Measurements from ENCODE around the gene PCCA.

The PCCA gene

DNA sequence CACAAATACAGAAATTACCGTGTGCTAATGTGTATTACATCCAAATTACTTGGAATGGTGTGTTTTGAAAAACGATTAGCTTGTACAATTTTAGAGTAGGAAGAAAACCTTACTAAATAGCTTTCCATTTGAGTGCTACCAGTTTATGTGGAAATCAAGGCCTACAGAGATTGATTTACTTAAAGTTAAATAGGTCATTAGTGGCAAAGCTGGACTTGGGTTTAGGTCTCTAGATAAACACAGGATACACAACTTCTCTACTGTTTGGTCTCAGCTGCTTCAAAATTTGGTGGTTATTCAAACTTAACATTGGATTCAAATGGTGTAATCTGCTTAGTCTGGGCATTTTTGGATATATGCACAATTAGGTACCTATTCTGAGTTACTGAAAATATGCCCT lies 21.4 kb downstream of the PCCA start:
- H3K36me3 ChIP-seq (ENCODE audit: insufficient read depth, insufficient read length, low read length): peaks cover 12% of the 10 kb centered on the region
- TF ChIP-seq YY1 (IDR thresholded peaks at IDR 0.05; ENCODE audit: insufficient read depth, insufficient read length): no peak
- TF ChIP-seq ZNF274 (IDR thresholded peaks at IDR 0.05; ENCODE audit: low read depth, low read length): no peak
- TF ChIP-seq SUZ12 (IDR thresholded peaks at IDR 0.05; ENCODE audit: extremely low read depth, insufficient read depth, insufficient read length): no peak
- no peak overlapping the region for H3K4me3 ChIP-seq (ENCODE audit: insufficient read length, low read depth)
- DNase-seq (ENCODE audit: low read depth, low spot score): no peak
- H3K4me1 ChIP-seq (ENCODE audit: insufficient read depth, insufficient read length): no peaks in the 10 kb centered on the region
- H3K9ac ChIP-seq (ENCODE audit: insufficient read length, low read depth): no peak overlapping the region
- no peaks in the 10 kb centered on the region for H3K9me3 ChIP-seq (ENCODE audit: insufficient read depth, low read length)
- no peaks in the 10 kb centered on the region for H3K27me3 ChIP-seq (ENCODE audit: insufficient read depth, insufficient read length)

DNA sequence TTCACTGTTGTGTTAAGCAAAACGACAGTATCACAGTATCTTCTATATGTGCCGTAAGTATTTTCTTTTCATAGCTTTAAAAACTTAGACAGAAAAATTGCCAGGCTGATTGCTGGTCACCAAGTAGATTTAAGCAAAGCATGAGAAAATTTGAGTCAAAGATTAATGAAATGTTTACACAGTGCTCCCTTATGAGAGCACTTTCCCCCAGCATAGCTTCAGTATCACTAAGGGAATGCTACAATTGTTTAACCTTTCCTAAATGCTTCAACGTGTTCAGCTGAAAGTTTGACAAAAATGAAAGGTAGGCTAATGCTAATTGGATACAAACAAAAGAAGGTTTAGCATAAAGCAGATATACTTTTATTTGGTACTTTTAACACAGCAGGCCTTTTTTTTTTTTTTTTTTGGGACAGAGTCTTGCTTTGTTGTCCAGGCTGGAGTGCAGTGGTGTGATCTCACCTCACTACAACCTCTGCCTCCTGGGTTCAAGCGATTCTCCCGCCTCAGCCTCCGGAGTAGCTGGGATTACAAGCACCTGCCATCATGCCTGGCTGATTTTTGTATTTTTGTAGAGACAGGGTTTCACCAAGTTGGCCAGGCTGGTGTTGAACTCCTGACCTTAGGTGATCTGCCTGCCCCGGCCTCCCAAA lies 23.4 kb downstream of the PCCA start:
- Histone ChIP-seq H3K4me3 (ENCODE audit: insufficient read length, low read depth) (no peak overlapping the region), H3K9ac (ENCODE audit: insufficient read length, low read depth) (no peak overlapping the region), H3K27me3 (ENCODE audit: insufficient read depth, insufficient read length) (no peaks in the 10 kb centered on the region), H3K36me3 (ENCODE audit: insufficient read depth, insufficient read length, low read length) (peaks cover 9% of the 10 kb centered on the region), H3K4me1 (ENCODE audit: insufficient read depth, insufficient read length) (no peaks in the 10 kb centered on the region), H3K9me3 (ENCODE audit: insufficient read depth, low read length) (no peaks in the 10 kb centered on the region)
- no peak for DNase-seq (ENCODE audit: low read depth, low spot score)
- TF ChIP-seq ZNF274 (IDR thresholded peaks at IDR 0.05; ENCODE audit: low read depth, low read length) (no peak), YY1 (IDR thresholded peaks at IDR 0.05; ENCODE audit: insufficient read depth, insufficient read length) (no peak), SUZ12 (IDR thresholded peaks at IDR 0.05; ENCODE audit: extremely low read depth, insufficient read depth, insufficient read length) (no peak)

DNA sequence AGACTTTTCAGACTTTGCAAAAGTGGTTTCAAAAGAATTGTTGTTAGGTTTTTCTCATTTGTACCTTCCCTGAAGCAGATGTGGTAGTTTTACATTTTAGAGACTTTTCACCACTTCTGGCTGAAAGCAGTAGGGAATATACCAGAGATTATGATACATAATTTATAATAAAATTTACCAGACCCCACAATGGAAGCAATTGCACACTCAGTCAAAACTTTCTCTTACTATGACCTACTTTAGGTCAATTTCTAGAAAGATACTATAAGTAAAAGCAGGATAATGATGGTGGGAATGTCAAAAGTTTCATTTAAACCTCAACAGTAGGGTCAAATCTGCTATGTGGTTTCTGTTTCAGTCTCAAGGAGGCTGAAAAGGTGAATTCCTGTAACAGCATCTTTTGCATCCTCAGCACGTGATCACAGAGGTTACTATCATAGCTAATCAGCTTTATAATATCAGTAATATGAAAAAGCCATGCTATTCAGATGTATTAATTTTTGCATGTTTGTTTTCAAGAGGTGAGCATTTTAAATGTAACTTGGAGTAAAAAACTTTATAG lies 26.9 kb downstream of the PCCA start:
- TF ChIP-seq YY1 (IDR thresholded peaks at IDR 0.05; ENCODE audit: insufficient read depth, insufficient read length): no peak
- no peak for TF ChIP-seq ZNF274 (IDR thresholded peaks at IDR 0.05; ENCODE audit: low read depth, low read length)
- no peak for TF ChIP-seq SUZ12 (IDR thresholded peaks at IDR 0.05; ENCODE audit: extremely low read depth, insufficient read depth, insufficient read length)
- DNase-seq (ENCODE audit: low read depth, low spot score): no peak
- Histone ChIP-seq H3K4me3 (ENCODE audit: insufficient read length, low read depth) (no peak overlapping the region), H3K9ac (ENCODE audit: insufficient read length, low read depth) (no peak overlapping the region), H3K9me3 (ENCODE audit: insufficient read depth, low read length) (no peaks in the 10 kb centered on the region), H3K4me1 (ENCODE audit: insufficient read depth, insufficient read length) (no peaks in the 10 kb centered on the region), H3K36me3 (ENCODE audit: insufficient read depth, insufficient read length, low read length) (peaks cover 9% of the 10 kb centered on the region), H3K27me3 (ENCODE audit: insufficient read depth, insufficient read length) (no peaks in the 10 kb centered on the region)

DNA sequence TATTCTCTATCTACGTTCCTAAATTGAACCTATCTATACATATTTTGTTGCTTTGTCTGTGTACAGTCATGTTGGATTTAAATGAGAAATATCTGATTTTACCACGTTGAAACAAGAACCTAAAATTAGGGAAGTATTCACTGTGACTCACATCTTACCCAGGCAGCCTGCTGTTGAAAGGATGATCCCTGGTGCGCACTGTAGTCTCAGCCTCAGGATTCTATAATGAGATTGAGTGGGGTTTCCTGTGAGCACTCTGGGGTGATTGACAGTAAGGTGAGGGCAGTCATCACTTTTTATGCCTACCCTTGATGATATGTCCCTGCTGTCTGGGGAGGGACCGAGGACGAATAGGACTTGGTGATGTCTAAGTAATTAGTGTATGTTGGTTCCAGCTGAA lies 35.4 kb downstream of the PCCA start:
- Histone ChIP-seq H3K9me3 (ENCODE audit: insufficient read depth, low read length) (peaks cover 8% of the 10 kb centered on the region; the same call in 1 of the 2 replicates), H3K27me3 (ENCODE audit: insufficient read depth, insufficient read length) (no peaks in the 10 kb centered on the region), H3K4me3 (ENCODE audit: insufficient read length, low read depth) (no peak overlapping the region), H3K36me3 (ENCODE audit: insufficient read depth, insufficient read length, low read length) (no peaks in the 10 kb centered on the region), H3K4me1 (ENCODE audit: insufficient read depth, insufficient read length) (no peaks in the 10 kb centered on the region), H3K9ac (ENCODE audit: insufficient read length, low read depth) (no peak overlapping the region)
- TF ChIP-seq ZNF274 (IDR thresholded peaks at IDR 0.05; ENCODE audit: low read depth, low read length): no peak
- DNase-seq (ENCODE audit: low read depth, low spot score): no peak

DNA sequence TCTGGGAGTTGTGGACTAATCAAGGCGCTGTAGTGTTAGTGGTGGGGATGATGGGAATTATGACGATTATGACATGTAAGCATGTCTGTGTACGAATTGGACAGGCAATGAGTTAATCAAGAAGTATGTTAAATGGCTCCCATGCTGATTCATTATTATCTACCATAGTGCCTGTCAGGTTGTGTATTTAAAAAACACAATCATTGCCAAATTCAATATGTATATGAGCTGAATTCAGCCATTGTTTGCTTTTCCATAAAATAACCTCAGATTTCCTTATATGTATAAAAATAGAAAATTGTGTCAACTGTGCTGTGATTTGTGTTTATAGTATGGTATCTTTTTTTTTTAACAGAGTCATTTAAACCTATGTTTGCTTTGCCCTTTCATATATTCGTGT lies 37.1 kb downstream of the PCCA start:
- no peak for DNase-seq (ENCODE audit: low read depth, low spot score)
- Histone ChIP-seq H3K27me3 (ENCODE audit: insufficient read depth, insufficient read length) (no peaks in the 10 kb centered on the region), H3K9ac (ENCODE audit: insufficient read length, low read depth) (no peak overlapping the region), H3K9me3 (ENCODE audit: insufficient read depth, low read length) (peaks cover 8% of the 10 kb centered on the region; the same call in 1 of the 2 replicates), H3K4me3 (ENCODE audit: insufficient read length, low read depth) (no peak overlapping the region), H3K4me1 (ENCODE audit: insufficient read depth, insufficient read length) (no peaks in the 10 kb centered on the region), H3K36me3 (ENCODE audit: insufficient read depth, insufficient read length, low read length) (no peaks in the 10 kb centered on the region)
- no peak for TF ChIP-seq ZNF274 (IDR thresholded peaks at IDR 0.05; ENCODE audit: low read depth, low read length)

DNA sequence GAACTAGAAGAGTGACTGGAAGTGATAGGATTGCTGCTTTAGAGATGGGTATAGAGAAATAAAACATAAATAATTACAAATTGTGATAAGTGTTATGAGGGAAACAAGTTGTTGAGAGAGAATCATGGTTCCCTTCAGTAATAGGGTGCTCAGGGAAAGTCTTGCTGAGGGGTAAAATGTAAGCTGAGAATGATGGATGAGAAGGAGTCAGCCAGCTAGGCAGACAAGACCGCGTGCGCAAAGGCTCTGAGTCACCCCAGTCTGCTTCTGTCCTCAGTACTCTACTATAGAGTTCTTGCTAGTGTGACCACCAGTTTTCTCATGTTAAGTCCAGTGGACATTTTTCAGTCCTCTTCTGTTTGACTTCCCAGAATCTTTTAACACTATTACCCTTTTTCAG lies 39.5 kb downstream of the PCCA start:
- H3K36me3 ChIP-seq (ENCODE audit: insufficient read depth, insufficient read length, low read length): no peaks in the 10 kb centered on the region
- H3K27me3 ChIP-seq (ENCODE audit: insufficient read depth, insufficient read length): no peaks in the 10 kb centered on the region
- DNase-seq (ENCODE audit: low read depth, low spot score): no peak
- no peaks in the 10 kb centered on the region for H3K4me1 ChIP-seq (ENCODE audit: insufficient read depth, insufficient read length)
- no peak overlapping the region for H3K9ac ChIP-seq (ENCODE audit: insufficient read length, low read depth)
- no peaks in the 10 kb centered on the region for H3K9me3 ChIP-seq (ENCODE audit: insufficient read depth, low read length)
- no peak overlapping the region for H3K4me3 ChIP-seq (ENCODE audit: insufficient read length, low read depth)
- TF ChIP-seq YY1 (IDR thresholded peaks at IDR 0.05; ENCODE audit: insufficient read depth, insufficient read length) (no peak), SUZ12 (IDR thresholded peaks at IDR 0.05; ENCODE audit: extremely low read depth, insufficient read depth, insufficient read length) (no peak), ZNF274 (IDR thresholded peaks at IDR 0.05; ENCODE audit: low read depth, low read length) (no peak)

DNA sequence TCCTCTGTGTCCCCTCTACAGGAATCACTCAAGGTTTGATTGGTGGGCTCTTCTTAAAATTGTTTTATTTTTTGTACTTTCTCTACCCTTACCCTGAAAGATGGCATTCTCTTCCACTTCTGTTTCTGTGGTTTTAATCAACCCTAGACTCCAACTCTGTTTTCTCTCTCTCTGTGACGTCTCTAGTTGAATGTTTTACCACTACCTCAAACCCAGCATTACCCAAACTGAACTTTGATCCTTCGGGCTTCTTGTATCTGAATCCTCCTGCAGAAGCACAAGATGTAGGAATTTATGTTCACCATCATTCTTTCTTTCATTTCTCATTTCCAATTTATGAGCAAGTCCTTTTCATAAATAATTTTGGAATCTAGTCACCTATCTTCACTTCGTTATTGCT lies 39.9 kb downstream of the PCCA start:
- H3K4me1 ChIP-seq (ENCODE audit: insufficient read depth, insufficient read length): no peaks in the 10 kb centered on the region
- TF ChIP-seq ZNF274 (IDR thresholded peaks at IDR 0.05; ENCODE audit: low read depth, low read length) (no peak), YY1 (IDR thresholded peaks at IDR 0.05; ENCODE audit: insufficient read depth, insufficient read length) (no peak)
- DNase-seq (ENCODE audit: low read depth, low spot score): no peak

More for the DNA sequence above, 39.9 kb downstream of the PCCA start:
- no peak overlapping the region for H3K4me3 ChIP-seq (ENCODE audit: insufficient read length, low read depth)
- no peaks in the 10 kb centered on the region for H3K36me3 ChIP-seq (ENCODE audit: insufficient read depth, insufficient read length, low read length)
- no peak overlapping the region for H3K9ac ChIP-seq (ENCODE audit: insufficient read length, low read depth)
- no peaks in the 10 kb centered on the region for H3K9me3 ChIP-seq (ENCODE audit: insufficient read depth, low read length)
- no peaks in the 10 kb centered on the region for H3K27me3 ChIP-seq (ENCODE audit: insufficient read depth, insufficient read length)
